ENCODE results near the gene ETS2.

DNA sequence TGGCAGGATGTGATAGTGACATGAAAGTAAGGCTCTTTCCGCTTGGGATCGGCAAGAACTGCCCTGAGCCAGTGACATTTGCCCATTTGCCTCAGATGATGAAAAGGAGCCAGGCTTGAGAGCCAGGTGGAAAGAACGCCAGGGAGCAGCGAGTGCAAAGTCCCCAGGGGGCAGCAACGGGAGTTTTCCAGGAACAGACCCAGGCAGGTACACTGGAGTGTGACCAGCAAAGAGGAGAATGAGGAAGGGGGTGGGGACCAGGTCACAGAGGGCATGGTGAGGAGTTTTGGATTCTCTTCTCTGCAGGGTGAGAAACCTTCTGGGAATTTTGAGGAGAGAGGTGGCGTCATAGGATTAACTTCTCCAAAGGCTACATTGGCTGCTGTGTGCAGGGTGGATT lies 10.8 kb upstream of the ETS2 start:
- TF ChIP-seq POLR2AphosphoS5 (IDR thresholded peaks at IDR 0.05; ENCODE audit: low read depth) (no peak), GABPA (IDR thresholded peaks at IDR 0.05; ENCODE audit: low read depth) (no peak), REST (IDR thresholded peaks at IDR 0.05; ENCODE audit: insufficient replicate concordance, low read depth) (no peak), SPI1 (IDR thresholded peaks at IDR 0.05; ENCODE audit: borderline replicate concordance, low read depth) (no peak)
- TF ChIP-seq, protein P1, sequence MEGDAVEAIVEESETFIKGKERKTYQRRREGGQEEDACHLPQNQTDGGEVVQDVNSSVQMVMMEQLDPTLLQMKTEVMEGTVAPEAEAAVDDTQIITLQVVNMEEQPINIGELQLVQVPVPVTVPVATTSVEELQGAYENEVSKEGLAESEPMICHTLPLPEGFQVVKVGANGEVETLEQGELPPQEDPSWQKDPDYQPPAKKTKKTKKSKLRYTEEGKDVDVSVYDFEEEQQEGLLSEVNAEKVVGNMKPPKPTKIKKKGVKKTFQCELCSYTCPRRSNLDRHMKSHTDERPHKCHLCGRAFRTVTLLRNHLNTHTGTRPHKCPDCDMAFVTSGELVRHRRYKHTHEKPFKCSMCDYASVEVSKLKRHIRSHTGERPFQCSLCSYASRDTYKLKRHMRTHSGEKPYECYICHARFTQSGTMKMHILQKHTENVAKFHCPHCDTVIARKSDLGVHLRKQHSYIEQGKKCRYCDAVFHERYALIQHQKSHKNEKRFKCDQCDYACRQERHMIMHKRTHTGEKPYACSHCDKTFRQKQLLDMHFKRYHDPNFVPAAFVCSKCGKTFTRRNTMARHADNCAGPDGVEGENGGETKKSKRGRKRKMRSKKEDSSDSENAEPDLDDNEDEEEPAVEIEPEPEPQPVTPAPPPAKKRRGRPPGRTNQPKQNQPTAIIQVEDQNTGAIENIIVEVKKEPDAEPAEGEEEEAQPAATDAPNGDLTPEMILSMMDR (IDR thresholded peaks at IDR 0.05; ENCODE audit: insufficient read depth, low read length): no peak
